PC-3 (cell line): ENCODE results near the gene IFT43. TPM values are rescaled to one million over a fixed set of nuclear protein-coding genes. Genes with fewer than 3 reads are reported as not detected.

ENCODE experiments used
- ATAC-seq: fragments of 200-7000 bp; cut with Tn5 transposase; 2 replicates; pipeline ENCODE4 v1.9.1; 2020; ENCODE audit warnings: mild to moderate bottlenecking, moderate library complexity
- BruUV-seq: library from RNA; stranded (reverse); fragments of 400-500 nt; replicated peaks from 2 replicates; lab custom pipeline; 2021; lab: Mats Ljungman, UMichigan
- CTCF ChIA-PET: fragments of 300-600 bp; sonication (Branson Sonifier 250); formaldehyde crosslinking; loops from one replicate; lab custom pipeline; 2022; ENCODE audit warnings: antibody characterized with exemption; lab: Charles Lee
- POLR2A ChIA-PET: fragments of 300-600 bp; sonication (Branson Sonifier 250); formaldehyde crosslinking; loops from one replicate; lab custom pipeline; 2022; ENCODE audit warnings: antibody characterized with exemption; ENCODE audit not compliant: unreplicated experiment; lab: Charles Lee
- DNase-seq: peaks from one replicate; pipeline ENCODE4 v3.0.0-alpha.2; 2015
- H2AFZ ChIP-seq: fragments of 300-600 bp; sonication (generic); 2 replicates; pipeline ENCODE4 v1.6.0; 2016; ENCODE audit warnings: antibody characterized with exemption, low read length
- H3F3A ChIP-seq: fragments of 300-600 bp; sonication (generic); one replicate; pipeline ENCODE4 v1.6.0; 2017; ENCODE audit warnings: antibody characterized with exemption, low read length, control low read depth, mild to moderate bottlenecking; ENCODE audit not compliant: unreplicated experiment
- H3K27ac ChIP-seq: fragments of 300-600 bp; sonication (generic); 2 replicates; pipeline ENCODE4 v1.5.1; 2016; ENCODE audit warnings: mild to moderate bottlenecking, low read length
- H3K27me3 ChIP-seq: fragments of 300-600 bp; sonication (generic); 2 replicates; pipeline ENCODE4 v1.6.1; 2016; ENCODE audit warnings: low read length, mixed read lengths
- H3K36me3 ChIP-seq: fragments of 300-600 bp; sonication (generic); 2 replicates; pipeline ENCODE4 v1.6.1; 2016; ENCODE audit warnings: low read depth, mixed run types, low read length, mixed read lengths
- H3K4me1 ChIP-seq: fragments of 300-600 bp; sonication (generic); 2 replicates; pipeline ENCODE4 v1.5.1; 2016; ENCODE audit warnings: low read length; ENCODE audit not compliant: insufficient read depth
- H3K4me2 ChIP-seq: fragments of 300-600 bp; sonication (generic); 2 replicates; pipeline ENCODE4 v1.6.0; 2016; ENCODE audit warnings: low read length
- H3K4me3 ChIP-seq: fragments of 300-600 bp; sonication (generic); 2 replicates; pipeline ENCODE4 v1.5.1; 2016; ENCODE audit warnings: mild to moderate bottlenecking, low read length, mixed read lengths
- H3K79me2 ChIP-seq: fragments of 300-600 bp; sonication (generic); 2 replicates; pipeline ENCODE4 v1.6.1; 2017; ENCODE audit warnings: low read length, mixed read lengths
- H3K9ac ChIP-seq: fragments of 300-600 bp; sonication (generic); 2 replicates; pipeline ENCODE4 v1.6.0; 2016; ENCODE audit warnings: mild to moderate bottlenecking, low read length
- H3K9me2 ChIP-seq: fragments of 300-600 bp; sonication (generic); replicated peaks from 2 replicates; pipeline ENCODE4 v1.6.1; 2016; ENCODE audit warnings: mixed run types, low read length, mixed read lengths
- H3K9me3 ChIP-seq: fragments of 300-600 bp; sonication (generic); 2 replicates; pipeline ENCODE4 v1.6.1; 2016; ENCODE audit warnings: low read length, mixed read lengths
- H4K20me1 ChIP-seq: fragments of 300-600 bp; sonication (generic); 2 replicates; pipeline ENCODE4 v1.6.1; 2016; ENCODE audit warnings: low read length, mixed read lengths
- EZH2 ChIP-seq: fragments of 300-600 bp; sonication (generic); IDR thresholded peaks from one replicate; pipeline ENCODE4 v1.6.1; 2017; ENCODE audit warnings: antibody characterized with exemption, mild to moderate bottlenecking, low read length; ENCODE audit not compliant: unreplicated experiment
- EZH2phosphoT487 ChIP-seq: fragments of 300-600 bp; sonication (generic); IDR thresholded peaks from 2 replicates; pipeline ENCODE4 v1.6.1; 2018; ENCODE audit warnings: mild to moderate bottlenecking, antibody characterized with exemption, low read length, borderline replicate concordance
- intact Hi-C: fragments of 100-400 bp; cut with micrococcal nuclease; formaldehyde crosslinking; loops from 2 replicates; pipeline ENCODE4 v1.9.0; 2023
- total RNA-seq: library from RNA; depleted of rRNA; stranded (reverse); fragments of >200 nt; gene quantifications from 2 replicates; pipeline ENCODE4 v1.2.3, GENCODE V29; 2014
- TF ChIP-seq, protein P1 (sequence below): fragments of 300-600 bp; sonication (generic); conservative IDR thresholded peaks from 2 replicates; pipeline ENCODE4 v1.5.1; 2017; ENCODE audit warnings: antibody characterized with exemption, low read depth, mild to moderate bottlenecking, low read length

IFT43 gene
- total RNA-seq, 1 experiment from 2014 or later: 41.3 TPM

DNA sequence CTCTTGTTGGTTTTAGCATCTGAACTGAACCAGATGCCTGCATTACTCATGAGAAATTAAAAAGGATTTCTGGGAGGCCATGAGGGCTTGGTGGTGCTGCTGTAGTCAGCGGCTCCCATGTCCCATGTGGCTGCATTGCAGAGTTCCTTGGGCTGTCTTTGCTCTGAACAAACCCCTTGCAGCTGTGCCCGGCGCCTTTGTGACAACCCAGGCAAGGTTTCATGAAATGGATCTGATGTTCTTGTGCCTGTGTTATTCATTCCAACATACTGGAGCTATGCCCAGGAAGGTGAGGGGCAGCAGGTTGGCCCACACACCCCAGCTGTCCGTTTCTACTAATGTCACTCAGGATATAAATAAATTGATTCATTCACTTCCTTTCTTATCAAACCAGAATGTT lies 44.5 kb upstream of the IFT43 start:
- no peak for DNase-seq
- no peaks in the 10 kb centered on the region for H3K9me3 ChIP-seq
- TF ChIP-seq EZH2phosphoT487: no peak
- TF ChIP-seq, protein P1, sequence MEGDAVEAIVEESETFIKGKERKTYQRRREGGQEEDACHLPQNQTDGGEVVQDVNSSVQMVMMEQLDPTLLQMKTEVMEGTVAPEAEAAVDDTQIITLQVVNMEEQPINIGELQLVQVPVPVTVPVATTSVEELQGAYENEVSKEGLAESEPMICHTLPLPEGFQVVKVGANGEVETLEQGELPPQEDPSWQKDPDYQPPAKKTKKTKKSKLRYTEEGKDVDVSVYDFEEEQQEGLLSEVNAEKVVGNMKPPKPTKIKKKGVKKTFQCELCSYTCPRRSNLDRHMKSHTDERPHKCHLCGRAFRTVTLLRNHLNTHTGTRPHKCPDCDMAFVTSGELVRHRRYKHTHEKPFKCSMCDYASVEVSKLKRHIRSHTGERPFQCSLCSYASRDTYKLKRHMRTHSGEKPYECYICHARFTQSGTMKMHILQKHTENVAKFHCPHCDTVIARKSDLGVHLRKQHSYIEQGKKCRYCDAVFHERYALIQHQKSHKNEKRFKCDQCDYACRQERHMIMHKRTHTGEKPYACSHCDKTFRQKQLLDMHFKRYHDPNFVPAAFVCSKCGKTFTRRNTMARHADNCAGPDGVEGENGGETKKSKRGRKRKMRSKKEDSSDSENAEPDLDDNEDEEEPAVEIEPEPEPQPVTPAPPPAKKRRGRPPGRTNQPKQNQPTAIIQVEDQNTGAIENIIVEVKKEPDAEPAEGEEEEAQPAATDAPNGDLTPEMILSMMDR: no peak
- TF ChIP-seq EZH2: no peak
- H3K79me2 ChIP-seq: no peaks in the 10 kb centered on the region
- no TSS peak for BruUV-seq
- no peaks in the 10 kb centered on the region for H3F3A ChIP-seq
- no peak overlapping the region for H2AFZ ChIP-seq
- H3K9me2 ChIP-seq: no peaks in the 10 kb centered on the region
- ChIA-PET POLR2A (no interaction called here), CTCF (interaction anchor here (0.6 kb wide), 1 partner anchor 23 kb away, joined by 3 read pairs; no protein-coding TSS in a partner anchor)
- no peak for ATAC-seq
- peaks cover 8% of the 10 kb centered on the region for H3K4me1 ChIP-seq
- H3K4me3 ChIP-seq: no peak overlapping the region
- H3K27ac ChIP-seq: no peak overlapping the region
- H3K4me2 ChIP-seq: no peak overlapping the region
- H4K20me1 ChIP-seq: no peaks in the 10 kb centered on the region
- intact Hi-C loops: no loop called here
- H3K27me3 ChIP-seq: no peaks in the 10 kb centered on the region
- no peak overlapping the region for H3K9ac ChIP-seq
- no peaks in the 10 kb centered on the region for H3K36me3 ChIP-seq

GRCh38 chr14:75944607-75945241 lies 40.8 kb upstream of the IFT43 start:
- H3K79me2 ChIP-seq: no peaks in the 10 kb centered on the region
- H4K20me1 ChIP-seq: no peaks in the 10 kb centered on the region
- ChIA-PET CTCF (no interaction called here), POLR2A (interaction anchor here (0.5 kb wide), 1 partner anchor 207 kb away, joined by 4 read pairs; no protein-coding TSS in a partner anchor)
- H3K27ac ChIP-seq: no peak overlapping the region
- no peaks in the 10 kb centered on the region for H3K27me3 ChIP-seq
- no peak overlapping the region for H2AFZ ChIP-seq
- no peaks in the 10 kb centered on the region for H3K9me3 ChIP-seq
- no TSS peak for BruUV-seq
- H3K9ac ChIP-seq: no peak overlapping the region
- no peaks in the 10 kb centered on the region for H3F3A ChIP-seq
- TF ChIP-seq EZH2 (no peak), EZH2phosphoT487 (no peak)
- TF ChIP-seq, protein P1: no peak
- no peak overlapping the region for H3K4me2 ChIP-seq
- no peaks in the 10 kb centered on the region for H3K36me3 ChIP-seq
- H3K4me1 ChIP-seq: no peaks in the 10 kb centered on the region
- H3K9me2 ChIP-seq: no peaks in the 10 kb centered on the region
- intact Hi-C loops: no loop called here
- ATAC-seq (no peak), DNase-seq (no peak)
- no peak overlapping the region for H3K4me3 ChIP-seq

DNA sequence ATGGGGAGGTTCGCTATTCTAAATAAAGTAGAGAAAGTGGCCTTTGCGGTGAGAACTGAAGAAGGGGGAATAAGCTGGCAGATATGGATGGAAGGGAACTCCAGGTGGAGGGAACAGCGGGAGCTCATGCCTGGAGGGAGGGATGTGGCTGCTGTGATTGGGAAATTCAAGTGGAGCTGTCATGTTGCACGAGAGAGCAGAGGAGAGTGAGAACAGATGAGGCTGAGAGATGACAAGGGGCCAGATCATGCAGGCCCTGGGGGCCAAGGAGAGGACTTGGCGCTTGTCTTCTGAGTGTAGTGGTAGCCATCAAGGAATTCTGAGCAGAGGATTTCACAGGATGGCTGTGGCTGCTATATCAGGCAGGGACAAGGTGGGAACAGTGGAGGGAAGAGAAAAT lies 38.8 kb upstream of the IFT43 start:
- no TSS peak for BruUV-seq
- Histone ChIP-seq H3K9ac (no peak overlapping the region), H2AFZ (no peak overlapping the region), H3K36me3 (no peaks in the 10 kb centered on the region), H3K4me3 (no peak overlapping the region), H3K27me3 (no peaks in the 10 kb centered on the region), H3K4me1 (no peaks in the 10 kb centered on the region), H3K4me2 (no peak overlapping the region), H3K9me2 (no peaks in the 10 kb centered on the region), H3K79me2 (no peaks in the 10 kb centered on the region), H3K9me3 (no peaks in the 10 kb centered on the region), H3F3A (no peaks in the 10 kb centered on the region), H3K27ac (no peak overlapping the region), H4K20me1 (no peaks in the 10 kb centered on the region)
- ATAC-seq (no peak), DNase-seq (no peak)
- ChIA-PET CTCF (no interaction called here), POLR2A (no interaction called here)
- TF ChIP-seq EZH2: no peak
- TF ChIP-seq, protein P1: no peak
- no peak for TF ChIP-seq EZH2phosphoT487
- intact Hi-C loops: no loop called here
